AG08396 (cell line): ENCODE results near the gene COL16A1.

Experiments used
- DNase-seq: peaks from one replicate; pipeline ENCODE4 v3.0.0; 2012; ENCODE audit warnings: low spot score, mixed read lengths

The COL16A1 gene

GRCh38 chr1:31646259-31646960 is 57.4 kb downstream of the COL16A1 start:
- DNase-seq = no peak

DNA sequence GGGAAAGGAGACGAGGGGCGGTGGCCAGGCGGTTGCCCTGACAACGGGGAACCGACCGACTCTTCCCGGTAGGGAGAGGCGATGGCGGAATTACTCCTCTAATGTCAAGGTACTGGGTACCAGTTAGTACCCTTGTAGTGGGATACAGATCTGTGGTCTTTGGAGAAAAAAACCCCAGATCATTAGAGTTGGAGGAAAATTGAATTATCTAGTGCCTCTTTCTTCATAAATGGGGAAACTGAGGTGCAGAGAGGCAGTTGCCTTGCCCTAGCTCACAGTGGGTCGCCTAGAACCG is 58.6 kb downstream of the COL16A1 start:
- DNase-seq = no peak

- DNase-seq = peak; percentile 99
Measured at GRCh38 chr1:31644560-31645273, 59.1 kb downstream of the COL16A1 start, which contains the start of gene PEF1. Gene PEF1, minus strand, starts transcription at chr1:31644876. Its CDS starts 12 bp downstream, at chr1:31644864.

GRCh38 chr1:31643976-31644559 is 59.7 kb downstream of the COL16A1 start:
- no peak for DNase-seq

DNA sequence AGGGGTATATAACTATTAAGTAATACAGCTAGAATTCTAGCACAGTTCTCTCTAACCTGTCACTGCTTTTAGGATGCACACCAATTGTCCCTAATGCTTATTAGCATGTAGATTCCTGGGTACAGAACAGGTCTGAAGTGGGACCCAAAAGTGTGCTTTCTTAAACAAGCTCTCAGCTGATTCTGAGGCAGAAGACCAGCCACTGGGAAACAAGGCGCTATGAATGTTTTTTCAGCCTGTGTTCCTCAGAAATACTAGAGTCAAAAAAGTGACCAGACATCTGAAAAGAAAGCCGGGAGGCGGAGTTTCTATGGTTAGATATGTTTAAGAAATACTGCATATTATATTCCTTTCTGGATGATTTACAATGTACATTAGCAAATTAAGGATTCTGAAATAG is 60.9 kb downstream of the COL16A1 start:
- no peak for DNase-seq

- DNase-seq = no peak
Measured at GRCh38 chr1:31642366-31642765, 61.5 kb downstream of the COL16A1 start.

GRCh38 chr1:31640964-31641363 is 62.9 kb downstream of the COL16A1 start:
- DNase-seq = no peak

DNA sequence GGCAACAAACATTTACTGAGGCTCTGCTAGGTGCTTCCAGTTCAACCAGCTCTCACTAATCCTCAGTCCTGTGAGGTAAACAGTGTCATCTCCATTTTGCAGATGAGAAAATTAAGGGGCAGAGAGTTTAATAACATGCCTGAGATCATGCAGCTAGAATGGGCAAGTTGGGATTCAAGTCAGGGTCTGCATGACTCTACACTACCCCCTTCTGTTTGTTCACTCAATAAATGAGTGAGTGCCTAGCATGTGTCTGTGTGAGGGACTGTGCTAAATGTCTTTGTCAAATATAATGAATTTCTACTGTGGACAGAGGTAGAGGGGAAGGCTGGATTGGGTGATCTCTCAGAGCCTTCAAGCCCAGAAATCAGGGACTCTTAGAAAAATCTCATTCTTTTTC is 63.6 kb downstream of the COL16A1 start:
- DNase-seq = no peak

- DNase-seq = peak; percentile 58
Measured at GRCh38 chr1:31639543-31639942, 64.3 kb downstream of the COL16A1 start.

- DNase-seq = no peak
Measured at GRCh38 chr1:31637915-31638673, 65.7 kb downstream of the COL16A1 start.

- DNase-seq = no peak
Measured at GRCh38 chr1:31633117-31633516, 70.7 kb downstream of the COL16A1 start.

GRCh38 chr1:31632649-31633048 is 71.2 kb downstream of the COL16A1 start:
- no peak for DNase-seq

- DNase-seq = no peak
Measured at GRCh38 chr1:31628931-31629556, 74.8 kb downstream of the COL16A1 start.

DNA sequence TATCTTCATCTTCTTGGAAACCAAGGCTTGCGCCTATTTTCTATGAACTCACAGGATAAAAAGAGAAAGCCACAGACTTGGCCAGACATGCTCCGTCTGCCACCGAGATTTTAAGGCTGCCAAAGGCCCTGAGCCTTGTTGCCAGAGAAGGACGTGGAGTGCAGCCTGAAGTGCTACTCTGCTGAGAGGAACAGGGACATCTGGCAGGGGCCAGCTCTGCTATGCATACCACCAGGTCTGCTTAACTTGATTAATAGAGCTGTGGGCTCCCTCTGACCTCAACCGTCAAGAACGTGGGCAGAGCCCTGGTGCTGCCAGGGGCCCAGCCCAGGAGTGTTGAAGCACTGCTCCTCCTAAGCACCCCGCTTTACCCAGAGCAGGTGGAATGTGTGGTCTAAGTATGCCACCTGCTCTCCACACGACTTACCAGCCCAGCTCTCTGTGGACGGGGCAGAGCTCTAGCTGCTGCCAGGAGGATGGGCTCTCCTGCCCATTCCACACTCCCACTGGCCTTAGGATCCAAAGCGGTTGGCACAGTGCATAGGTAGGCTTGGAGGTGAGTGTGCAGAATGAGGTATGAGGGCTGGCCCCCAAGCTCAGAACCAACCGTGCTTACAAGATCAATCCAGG is 75.8 kb downstream of the COL16A1 start:
- DNase-seq = no peak

DNA sequence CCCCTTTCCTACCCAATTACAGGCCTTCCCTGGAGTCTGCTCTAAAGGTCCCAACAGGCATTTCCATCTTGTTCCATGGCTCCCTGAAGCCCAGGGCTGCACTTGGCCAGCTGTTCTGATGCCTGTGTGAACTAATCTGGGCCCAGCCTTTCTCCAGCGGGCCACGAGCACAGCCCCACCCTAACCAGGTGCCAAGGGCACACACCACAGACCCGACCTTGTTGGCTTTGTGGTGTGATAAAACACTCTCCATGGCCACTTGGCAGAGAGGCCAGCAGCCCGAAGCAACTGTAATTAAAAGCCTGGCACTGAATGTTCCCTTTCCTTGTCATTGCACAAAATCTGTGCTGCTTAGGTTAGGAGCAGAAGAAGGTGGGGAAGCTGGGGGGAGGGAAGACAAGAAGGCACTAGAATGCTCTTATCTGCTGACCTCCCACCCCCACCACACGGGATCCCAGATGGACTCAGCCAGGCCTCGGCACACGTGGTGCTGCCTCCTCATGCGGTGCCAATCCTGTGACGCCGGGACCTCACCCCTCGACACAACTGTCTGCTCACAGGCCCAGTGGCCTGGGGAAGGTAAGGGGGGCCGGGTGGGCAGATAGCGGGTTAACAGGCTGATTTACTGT is 76.4 kb downstream of the COL16A1 start:
- DNase-seq = no peak

- peak; percentile 57 for DNase-seq
Measured at GRCh38 chr1:31626223-31627207, 77.3 kb downstream of the COL16A1 start.

- DNase-seq = peak; percentile 70
Measured at GRCh38 chr1:31625561-31626222, 78.1 kb downstream of the COL16A1 start.

DNA sequence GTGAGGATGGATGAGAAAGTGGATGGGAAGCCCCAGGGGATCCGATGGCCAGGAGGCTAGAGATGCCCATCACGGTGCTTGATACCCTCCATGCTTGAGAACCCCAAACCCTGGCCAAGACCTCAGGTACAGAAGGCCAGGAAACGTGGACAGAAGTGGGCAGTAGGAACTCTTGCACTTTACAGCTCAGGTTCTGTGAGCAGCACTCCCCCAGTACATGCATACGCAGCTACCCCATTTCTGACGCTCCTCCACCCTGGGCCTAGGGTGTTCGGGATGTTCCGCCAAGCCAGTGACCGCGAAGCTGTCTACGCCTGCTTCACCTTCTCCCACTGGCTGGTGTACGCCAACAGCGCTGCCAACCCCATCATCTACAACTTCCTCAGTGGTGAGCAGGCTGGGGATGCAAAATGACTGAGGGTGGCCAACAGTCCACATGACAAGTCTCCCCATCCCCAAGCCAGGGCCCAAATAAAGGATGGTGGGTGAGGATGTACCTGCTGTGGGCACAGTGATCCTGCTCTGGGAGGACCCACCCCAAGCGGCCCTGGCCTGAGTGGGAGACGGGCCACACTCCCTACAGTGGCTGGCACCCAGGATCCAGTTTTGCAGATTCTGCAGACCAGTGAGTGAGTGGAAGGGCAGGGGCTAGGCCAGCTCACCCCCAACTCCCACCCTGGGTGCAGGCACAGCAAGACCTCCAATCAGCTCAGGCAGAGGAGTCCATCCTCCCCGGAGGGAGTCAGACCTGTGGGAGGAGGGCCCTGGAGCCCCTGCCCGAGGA is 78.9 kb downstream of the COL16A1 start:
- DNase-seq = no peak

- no peak for DNase-seq
Measured at GRCh38 chr1:31624309-31624708, 79.5 kb downstream of the COL16A1 start.
